A673 (cell line): Measurements from ENCODE around the gene CPTP. TPM values are rescaled to one million over a fixed set of nuclear protein-coding genes. Genes with fewer than 3 reads are reported as not detected.

ENCODE experiments used
- BruUV-seq: library from RNA; stranded (reverse); fragments of 400-500 nt; replicated peaks from 2 replicates; lab custom pipeline; 2021; lab: Mats Ljungman, UMichigan
- CTCF ChIA-PET: fragments of 300-600 bp; sonication (Branson Sonifier 250); formaldehyde crosslinking; loops from one replicate; lab custom pipeline; 2022; ENCODE audit warnings: antibody characterized with exemption; lab: Charles Lee
- POLR2A ChIA-PET: fragments of 300-600 bp; sonication (Branson Sonifier 250); formaldehyde crosslinking; loops from one replicate; lab custom pipeline; 2022; ENCODE audit warnings: antibody characterized with exemption; ENCODE audit not compliant: low non-redundant PET; lab: Charles Lee
- DNase-seq: peaks from one replicate; pipeline ENCODE4 v3.0.0-alpha.2; 2015; ENCODE audit warnings: low spot score
- H3K27ac ChIP-seq: fragments of 200-600 bp; sonication (generic); 2 replicates; pipeline ENCODE4 v1.5.1; 2016; ENCODE audit warnings: mixed run types, low read depth, mild to moderate bottlenecking, mixed read lengths, antibody characterized with exemption, low read length; ENCODE audit not compliant: poor library complexity, severe bottlenecking
- H3K27me3 ChIP-seq: fragments of 200-600 bp; sonication (generic); replicated peaks from 2 replicates; pipeline ENCODE4 v1.6.1; 2017; ENCODE audit warnings: mixed run types, low read depth, mild to moderate bottlenecking, mixed read lengths, antibody characterized with exemption, low read length; ENCODE audit not compliant: insufficient read depth, poor library complexity
- H3K36me3 ChIP-seq: fragments of 200-600 bp; sonication (generic); 2 replicates; pipeline ENCODE4 v1.6.1; 2016; ENCODE audit warnings: mixed run types, mild to moderate bottlenecking, mixed read lengths, antibody characterized with exemption, low read length; ENCODE audit not compliant: insufficient read depth, poor library complexity, severe bottlenecking
- H3K4me1 ChIP-seq: fragments of 200-600 bp; sonication (generic); 2 replicates; pipeline ENCODE4 v1.6.1; 2017; ENCODE audit warnings: mixed run types, mild to moderate bottlenecking, mixed read lengths, antibody characterized with exemption, low read length; ENCODE audit not compliant: insufficient read depth, poor library complexity, severe bottlenecking
- H3K4me3 ChIP-seq: fragments of 200-600 bp; sonication (generic); 2 replicates; pipeline ENCODE4 v1.5.1; 2016; ENCODE audit warnings: low read depth, mixed run types, mild to moderate bottlenecking, mixed read lengths, low read length; ENCODE audit not compliant: poor library complexity, severe bottlenecking
- H3K9me3 ChIP-seq: fragments of 200-600 bp; sonication (generic); 2 replicates; pipeline ENCODE4 v1.6.1; 2016; ENCODE audit warnings: mixed run types, low read depth, mild to moderate bottlenecking, mixed read lengths, antibody characterized with exemption, low read length; ENCODE audit not compliant: poor library complexity, severe bottlenecking
- CTCF ChIP-seq: fragments of 300-800, 200-600 bp; sonication (generic); conservative IDR thresholded peaks from 2 replicates; pipeline ENCODE4 v1.5.1; 2017; ENCODE audit warnings: low read depth, mild to moderate bottlenecking, antibody characterized with exemption, low read length, moderate library complexity, mixed read lengths
- EZH2 ChIP-seq: fragments of 200-600 bp; sonication (generic); IDR thresholded peaks from 2 replicates; pipeline ENCODE4 v1.6.1; 2017; ENCODE audit warnings: borderline replicate concordance, low read depth, mild to moderate bottlenecking, mixed read lengths, antibody characterized with exemption, low read length; ENCODE audit not compliant: poor library complexity, severe bottlenecking
- intact Hi-C: fragments of 100-400 bp; cut with micrococcal nuclease; formaldehyde crosslinking; loops from one replicate; pipeline ENCODE4 v1.10.0; 2022; ENCODE audit not compliant: unreplicated experiment
- total RNA-seq: library from RNA; stranded (reverse); gene quantifications from 2 replicates; pipeline ENCODE4 v1.2.3, GENCODE V29; 2021

The CPTP gene
- total RNA-seq, 1 experiment from 2014 or later: 17.0 TPM

GRCh38 chr1:1291023-1291528 is 33.5 kb upstream of the CPTP start:
- H3K27ac ChIP-seq: no peak overlapping the region
- BruUV-seq: no TSS peak
- no peaks in the 10 kb centered on the region for H3K4me1 ChIP-seq
- no peak overlapping the region for H3K4me3 ChIP-seq
- CTCF ChIA-PET: interaction anchor here (1.1 to 1.6 kb wide), 2 partner anchors 13 to 169 kb away, joined by 6 to 17 read pairs; no protein-coding TSS in a partner anchor
- no peaks in the 10 kb centered on the region for H3K9me3 ChIP-seq
- intact Hi-C loops: loop anchor here (2.0 kb wide), 1 partner anchor 168 kb away; no protein-coding TSS in a partner anchor
- peaks cover 3% of the 10 kb centered on the region for H3K36me3 ChIP-seq
- H3K27me3 ChIP-seq: no peaks in the 10 kb centered on the region
- no peak for DNase-seq
- POLR2A ChIA-PET: no interaction called here
- TF ChIP-seq CTCF (no peak), EZH2 (no peak)

DNA sequence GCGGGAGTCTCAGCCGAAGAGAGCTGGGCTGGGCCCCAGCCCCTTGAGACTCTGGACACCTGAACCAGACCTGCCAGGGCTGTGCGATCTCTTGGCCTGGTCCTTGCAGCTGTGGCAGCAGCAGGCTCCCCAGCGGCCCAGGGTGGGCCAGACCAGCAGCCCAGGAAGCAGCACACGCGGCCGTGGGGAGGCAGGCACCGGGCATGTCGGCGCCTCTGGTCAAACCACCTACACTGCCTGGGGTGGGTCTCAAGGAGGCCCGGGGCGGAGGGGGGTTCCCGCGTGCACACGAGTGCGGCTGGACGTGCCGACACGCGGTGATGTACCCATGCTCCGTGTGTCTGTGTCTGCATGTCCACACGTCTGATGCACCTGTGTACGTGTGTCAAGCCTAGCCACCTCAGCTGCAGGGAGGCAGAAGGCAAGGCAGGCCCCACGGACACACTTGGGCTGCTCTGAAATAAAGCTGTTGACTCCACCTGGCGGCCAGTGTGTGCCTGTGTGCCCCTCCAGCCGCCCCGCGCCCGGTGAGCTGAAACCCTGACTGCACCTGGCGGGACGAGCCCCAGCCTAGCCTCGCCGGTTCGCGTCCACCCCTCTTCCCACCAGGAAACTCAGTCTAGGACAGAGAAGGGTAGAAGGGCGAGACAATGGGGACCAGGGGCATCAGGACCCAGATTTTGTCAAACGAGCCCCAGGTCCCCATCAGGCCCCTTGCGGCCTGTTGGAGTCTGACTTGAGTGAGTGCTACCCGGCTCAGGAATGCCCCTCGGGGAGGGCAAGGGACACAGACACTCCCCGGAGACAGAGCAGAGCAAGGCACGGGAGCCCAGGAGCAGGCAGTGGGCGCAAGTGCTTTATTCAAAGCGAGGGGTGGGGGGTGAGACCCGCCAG is 32.8 kb upstream of the CPTP start:
- ChIA-PET CTCF (interaction anchor here (0.7 to 1.6 kb wide), 3 partner anchors 13 to 169 kb away, joined by 3 to 17 read pairs (median 6); no protein-coding TSS in a partner anchor), POLR2A (no interaction called here)
- no peaks in the 10 kb centered on the region for H3K4me1 ChIP-seq
- peak; percentile 63 for TF ChIP-seq CTCF
- TF ChIP-seq EZH2: no peak
- BruUV-seq: no TSS peak
- DNase-seq: peak; percentile 65
- peaks cover 3% of the 10 kb centered on the region for H3K36me3 ChIP-seq
- intact Hi-C loops: loop anchor here (2.0 kb wide), 1 partner anchor 169 kb away; no protein-coding TSS in a partner anchor
- H3K4me3 ChIP-seq: no peak overlapping the region
- no peak overlapping the region for H3K27ac ChIP-seq
- H3K9me3 ChIP-seq: no peaks in the 10 kb centered on the region
- H3K27me3 ChIP-seq: no peaks in the 10 kb centered on the region

DNA sequence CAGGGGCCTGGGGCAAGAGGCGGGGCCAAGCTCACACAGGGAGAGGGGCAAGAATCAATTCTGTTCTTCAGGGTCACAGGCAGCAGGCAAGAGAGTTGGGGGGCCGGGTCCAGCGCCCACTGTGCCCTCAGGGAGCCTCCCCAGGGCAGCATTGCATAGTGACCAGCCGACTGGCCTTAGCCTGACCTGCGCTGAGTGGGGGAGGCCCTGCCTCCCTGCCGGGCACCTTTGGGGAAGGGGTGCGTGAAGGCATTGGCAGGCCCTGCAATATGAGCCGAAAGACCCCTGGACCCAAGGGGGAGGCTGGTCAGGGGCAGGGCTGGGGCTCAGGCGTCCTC is 32.2 kb upstream of the CPTP start:
- no peaks in the 10 kb centered on the region for H3K27me3 ChIP-seq
- POLR2A ChIA-PET: no interaction called here
- intact Hi-C loops: no loop called here
- peaks cover 3% of the 10 kb centered on the region for H3K36me3 ChIP-seq
- no peak for TF ChIP-seq EZH2
- TF ChIP-seq CTCF: no peak
- no TSS peak for BruUV-seq
- no peak overlapping the region for H3K4me3 ChIP-seq
- no peak for DNase-seq
- H3K4me1 ChIP-seq: no peaks in the 10 kb centered on the region
- no peak overlapping the region for H3K27ac ChIP-seq
- CTCF ChIA-PET: interaction anchor here (0.7 to 1.6 kb wide), 2 partner anchors 94 to 170 kb away, joined by 3 to 17 read pairs; no protein-coding TSS in a partner anchor
- H3K9me3 ChIP-seq: no peaks in the 10 kb centered on the region
